HepG2 (cell line): ENCODE data around the gene MCOLN1. TPM values are rescaled to one million over a fixed set of nuclear protein-coding genes. Genes with fewer than 3 reads are reported as not detected.
"Not testable (repeated sequence)": the region's sequence is repeated elsewhere in the genome, so short reads cannot be mapped to it uniquely, and the experiment has no call there.

Experiments used
- ATAC-seq: fragments of 200-7000 bp; cut with Tn5 transposase; 3 replicates; pipeline ENCODE4 v1.9.1; 2020; ENCODE audit warnings: mild to moderate bottlenecking, moderate library complexity
- BruUV-seq: library from RNA; stranded (reverse); fragments of 400-500 nt; replicated peaks from 2 replicates; lab custom pipeline; 2021; lab: Mats Ljungman, UMichigan
- CTCF ChIA-PET: fragments of 300-600 bp; formaldehyde crosslinking; extraction: SDS; loops from one replicate; lab custom pipeline; 2021; ENCODE audit warnings: low total read pairs, inconsistent platforms, low intra/inter-chr PET ratio; lab: Yijun Ruan, JAX
- POLR2A ChIA-PET: fragments of 350-600 bp; sonication (Branson Sonifier 250); formaldehyde crosslinking; loops from one replicate; lab custom pipeline; 2020; ENCODE audit warnings: antibody characterized with exemption, inconsistent platforms; lab: Yijun Ruan, JAX
- DNase-seq: peaks from one replicate; pipeline ENCODE4 v3.0.0-alpha.2; 2015; ENCODE audit warnings: low spot score
- FAIRE-seq: peaks from 3 replicates; lab custom pipeline; 2011; peaks lifted over from hg19 to GRCh38; lab: Jason Lieb, UNC
- H2AFZ ChIP-seq: one replicate; pipeline ENCODE4 v1.6.1; 2011; ENCODE audit warnings: low read length, inconsistent platforms
- H3K27ac ChIP-seq: fragments of 300-600 bp; 3 replicates; pipeline ENCODE4 v1.8.0; 2011; ENCODE audit warnings: mixed run types, mild to moderate bottlenecking, mixed read lengths, low read length, inconsistent platforms; ENCODE audit not compliant: insufficient read depth; ENCODE audit errors: extremely low read length
- H3K27me3 ChIP-seq, 2 experiments: fragments of 200-600 bp in 1 of 2; 2 replicates in 1 of 2; 3 replicates in 1 of 2; pipeline versions ENCODE4 v1.6.0 to v1.8.0; 2011; ENCODE audit warnings: low read length in 2 of 2, mild to moderate bottlenecking in 2 of 2, moderate library complexity in 2 of 2, inconsistent platforms in 1 of 2; ENCODE audit not compliant: insufficient read depth in 2 of 2, control insufficient read depth in 1 of 2
- H3K36me3 ChIP-seq, 2 experiments: fragments of 200-600 bp in 1 of 2; replicated peaks in 1 of 2; 2 replicates in 1 of 2; 3 replicates in 1 of 2; pipeline versions ENCODE4 v1.5.1 to v1.8.0; 2011; ENCODE audit warnings: low read length in 2 of 2, inconsistent platforms in 1 of 2; ENCODE audit not compliant: insufficient read depth in 2 of 2, control insufficient read depth in 1 of 2
- H3K4me1 ChIP-seq: 2 replicates; pipeline ENCODE4 v1.5.1; 2012; ENCODE audit warnings: low read length, inconsistent platforms; ENCODE audit not compliant: insufficient read depth
- H3K4me2 ChIP-seq: 2 replicates; pipeline ENCODE4 v1.6.0; 2011; ENCODE audit warnings: low read depth, low read length, inconsistent platforms
- H3K4me3 ChIP-seq, 3 experiments: fragments of 200-600 bp in 1 of 3; sonication (generic), shearing (Covaris generic) in 1 of 3; replicated peaks in 1 of 3; 2 replicates each; pipeline ENCODE4 v1.5.1; 2011 to 2016; ENCODE audit warnings: low read length in 3 of 3, inconsistent platforms in 2 of 3, low read depth in 2 of 3, mild to moderate bottlenecking in 2 of 3, control low read depth in 1 of 3, mixed read lengths in 1 of 3; ENCODE audit not compliant: insufficient read depth in 1 of 3
- H3K79me2 ChIP-seq: one replicate; pipeline ENCODE4 v1.6.1; 2011; ENCODE audit warnings: low read length, inconsistent platforms; ENCODE audit not compliant: insufficient read depth
- H3K9ac ChIP-seq: 2 replicates; pipeline ENCODE4 v1.6.0; 2011; ENCODE audit warnings: mild to moderate bottlenecking, low read depth, low read length, inconsistent platforms; ENCODE audit not compliant: insufficient read depth
- H3K9me3 ChIP-seq: 2 replicates; pipeline ENCODE4 v1.5.1; 2012; ENCODE audit warnings: mild to moderate bottlenecking, low read length
- H4K20me1 ChIP-seq: 2 replicates; pipeline ENCODE4 v1.6.0; 2011; ENCODE audit warnings: inconsistent platforms, mild to moderate bottlenecking, low read length, moderate library complexity; ENCODE audit not compliant: insufficient read depth
- WGBS: methylation state at CpG from one replicate; pipeline ENCODE4 v1.1.6; 2017; ENCODE audit warnings: low lambda C conversion rate; 5-methylcytosine and 5-hydroxymethylcytosine counted together
- in situ Hi-C: cut with HindIII; loops from 2 replicates; pipeline ENCODE4 v1.10.0; 2017; ENCODE audit warnings: low pct_unique_long_range_greater_than_20kb; ENCODE audit not compliant: extremely low pct_ligation_motif_present
- intact Hi-C: fragments of 100-400 bp; cut with micrococcal nuclease; formaldehyde crosslinking; loops from one replicate; pipeline ENCODE4 v1.10.0; 2022; ENCODE audit not compliant: unreplicated experiment
- polyA plus RNA-seq, 8 experiments: library from polyadenylated mRNA; depleted of rRNA in 3 of 8; stranded (reverse) in 7 of 8; unstranded in 1 of 8; fragments of >200 nt; fragmentation: Illumina TruSeq in 4 of 8; extraction: Trizol in 4 of 8; gene quantifications; 2 replicates each; pipeline versions ENCODE4 v1.2.1 to v1.2.3, GENCODE V29; 2011 to 2016; ENCODE audit warnings: low read depth in 4 of 8, missing spikeins in 1 of 8, mixed read lengths in 1 of 8; ENCODE audit not compliant: insufficient read depth in 1 of 8
- total RNA-seq, 5 experiments: library from RNA; depleted of rRNA; stranded (reverse); fragments of >200 nt; fragmentation: Illumina TruSeq; extraction: Trizol; gene quantifications; 2 replicates each; pipeline ENCODE4 v1.2.3, GENCODE V29; 2016; ENCODE audit warnings: low read depth in 1 of 5
- TF ChIP-seq, protein P1 (sequence below), 2 experiments: fragments of 450-650 bp in 1 of 2; sonication (generic) in 1 of 2; formaldehyde crosslinking in 1 of 2; IDR thresholded peaks; 2 replicates each; pipeline versions ENCODE4 v1.6.1 to v1.8.0; 2016 to 2022; ENCODE audit warnings: antibody characterized with exemption in 1 of 2, mild to moderate bottlenecking in 1 of 2, missing genetic modification reagents in 1 of 2

Gene MCOLN1
- total and polyA plus RNA-seq, 2 of the 13 experiments (the other 11 are each of a cell fraction or from before 2014, with no cell fraction given): 3.4 to 15.7 TPM

- H2AFZ ChIP-seq, DNase-seq, POLR2A ChIA-PET, H3K27me3 ChIP-seq, H3K4me1 ChIP-seq, H4K20me1 ChIP-seq, H3K4me3 ChIP-seq, H3K79me2 ChIP-seq, CTCF ChIA-PET, H3K4me2 ChIP-seq, H3K9ac ChIP-seq, H3K9me3 ChIP-seq, in situ Hi-C loops, H3K36me3 ChIP-seq, BruUV-seq, FAIRE-seq, intact Hi-C loops, H3K27ac ChIP-seq: not testable (repeated sequence)
- 97% methylated on average over 5 of the region's 5 CpGs for WGBS
- TF ChIP-seq, protein P1, sequence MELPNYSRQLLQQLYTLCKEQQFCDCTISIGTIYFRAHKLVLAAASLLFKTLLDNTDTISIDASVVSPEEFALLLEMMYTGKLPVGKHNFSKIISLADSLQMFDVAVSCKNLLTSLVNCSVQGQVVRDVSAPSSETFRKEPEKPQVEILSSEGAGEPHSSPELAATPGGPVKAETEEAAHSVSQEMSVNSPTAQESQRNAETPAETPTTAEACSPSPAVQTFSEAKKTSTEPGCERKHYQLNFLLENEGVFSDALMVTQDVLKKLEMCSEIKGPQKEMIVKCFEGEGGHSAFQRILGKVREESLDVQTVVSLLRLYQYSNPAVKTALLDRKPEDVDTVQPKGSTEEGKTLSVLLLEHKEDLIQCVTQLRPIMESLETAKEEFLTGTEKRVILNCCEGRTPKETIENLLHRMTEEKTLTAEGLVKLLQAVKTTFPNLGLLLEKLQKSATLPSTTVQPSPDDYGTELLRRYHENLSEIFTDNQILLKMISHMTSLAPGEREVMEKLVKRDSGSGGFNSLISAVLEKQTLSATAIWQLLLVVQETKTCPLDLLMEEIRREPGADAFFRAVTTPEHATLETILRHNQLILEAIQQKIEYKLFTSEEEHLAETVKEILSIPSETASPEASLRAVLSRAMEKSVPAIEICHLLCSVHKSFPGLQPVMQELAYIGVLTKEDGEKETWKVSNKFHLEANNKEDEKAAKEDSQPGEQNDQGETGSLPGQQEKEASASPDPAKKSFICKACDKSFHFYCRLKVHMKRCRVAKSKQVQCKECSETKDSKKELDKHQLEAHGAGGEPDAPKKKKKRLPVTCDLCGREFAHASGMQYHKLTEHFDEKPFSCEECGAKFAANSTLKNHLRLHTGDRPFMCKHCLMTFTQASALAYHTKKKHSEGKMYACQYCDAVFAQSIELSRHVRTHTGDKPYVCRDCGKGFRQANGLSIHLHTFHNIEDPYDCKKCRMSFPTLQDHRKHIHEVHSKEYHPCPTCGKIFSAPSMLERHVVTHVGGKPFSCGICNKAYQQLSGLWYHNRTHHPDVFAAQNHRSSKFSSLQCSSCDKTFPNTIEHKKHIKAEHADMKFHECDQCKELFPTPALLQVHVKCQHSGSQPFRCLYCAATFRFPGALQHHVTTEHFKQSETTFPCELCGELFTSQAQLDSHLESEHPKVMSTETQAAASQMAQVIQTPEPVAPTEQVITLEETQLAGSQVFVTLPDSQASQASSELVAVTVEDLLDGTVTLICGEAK (IDR thresholded peaks at IDR 0.05): peak; percentile 37
- TF ChIP-seq, protein P1 (CRISPR knock-in tag; IDR thresholded peaks at IDR 0.05): peak; percentile 78; the same call in 1 of the 2 replicates
- TF ChIP-seq, all 625 proteins: peak for 1; not testable (repeated sequence) for 624
- not testable (repeated sequence) for ATAC-seq
Measured at GRCh38 chr19:7538990-7539389, 16.6 kb downstream of the MCOLN1 start.
